ENCODE measurements around the gene NFIB. TPM values are rescaled to one million over a fixed set of nuclear protein-coding genes. Genes with fewer than 3 reads are reported as not detected.

The NFIB gene
- total and polyA plus RNA-seq, 2 donors (not counting 1 experiment from before 2014, with no cell fraction given), result 29.3 to 36.3 TPM

DNA sequence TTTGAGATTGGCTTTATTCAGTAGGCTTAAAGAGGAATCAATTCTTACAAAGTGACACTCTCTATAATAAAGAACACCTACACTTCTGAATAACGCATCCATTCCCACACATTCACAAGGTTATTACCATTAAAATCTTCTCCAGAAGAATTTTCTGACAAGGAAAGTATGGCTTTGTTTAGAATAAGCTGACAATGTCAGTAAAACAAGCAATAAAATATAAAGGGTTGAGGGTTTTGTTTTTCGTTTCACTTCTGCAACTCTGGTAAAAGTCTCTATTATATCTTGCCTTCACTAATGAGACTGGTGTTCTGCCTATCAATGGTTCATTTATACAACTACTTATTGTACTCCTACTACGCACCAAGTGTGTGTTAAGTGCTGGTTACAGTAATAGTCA lies 169.7 kb downstream of the NFIB start:
- Histone ChIP-seq H2AFZ (ENCODE audit: low read length) (no peak overlapping the region), H3K4me2 (ENCODE audit: extremely low read depth, insufficient read depth, low read length) (no peak overlapping the region), H3K9me3 (ENCODE audit: control insufficient read depth, insufficient read depth, low read depth, low read length) (no peaks in the 10 kb centered on the region), H3K9ac (ENCODE audit: insufficient read depth, low read length) (no peak overlapping the region), H4K20me1 (ENCODE audit: control insufficient read depth, extremely low read depth, insufficient read depth, low read length) (no peaks in the 10 kb centered on the region), H3K27me3 (ENCODE audit: control insufficient read depth, insufficient read depth, low read length) (no peaks in the 10 kb centered on the region), H3K4me3 (replicated peaks in 1 of 4; ENCODE audit: control extremely low read depth in 1 of 4, insufficient read depth in 1 of 4, low read depth in 3 of 4, low read length in 4 of 4) (no peak overlapping the region), H3K4me1 (ENCODE audit: control insufficient read depth, extremely low read depth, insufficient read depth, low read length) (no peaks in the 10 kb centered on the region), H3K79me2 (ENCODE audit: control insufficient read depth, insufficient read depth, low read length) (no peaks in the 10 kb centered on the region), H3K36me3 (ENCODE audit: control insufficient read depth, insufficient read depth, low read length) (no peaks in the 10 kb centered on the region), H3K27ac (ENCODE audit: insufficient read depth, low read length) (no peak overlapping the region)
- DNase-seq (ENCODE audit: low read depth in 2 of 2), result no peak
- TF ChIP-seq EZH2 (IDR thresholded peaks at IDR 0.05; ENCODE audit: low read length, missing control alignments), result no peak
- TF ChIP-seq CTCF (conservative IDR thresholded peaks at IDR 0.05 in 1 of 2, IDR thresholded peaks at IDR 0.05 in 1 of 2; ENCODE audit: low read depth in 1 of 2, low read length in 2 of 2), result no peak

GRCh38 chr9:14141699-14142098 lies 172.2 kb downstream of the NFIB start:
- TF ChIP-seq CTCF (conservative IDR thresholded peaks at IDR 0.05 in 1 of 2, IDR thresholded peaks at IDR 0.05 in 1 of 2; ENCODE audit: low read depth in 1 of 2, low read length in 2 of 2) (no peak), EZH2 (IDR thresholded peaks at IDR 0.05; ENCODE audit: low read length, missing control alignments) (no peak)
- H3K27me3 ChIP-seq (ENCODE audit: control insufficient read depth, insufficient read depth, low read length), result no peaks in the 10 kb centered on the region

GRCh38 chr9:14140096-14140697 lies 173.7 kb downstream of the NFIB start:
- Histone ChIP-seq H3K27ac (ENCODE audit: insufficient read depth, low read length) (no peak overlapping the region), H3K4me1 (ENCODE audit: control insufficient read depth, extremely low read depth, insufficient read depth, low read length) (no peaks in the 10 kb centered on the region), H3K79me2 (ENCODE audit: control insufficient read depth, insufficient read depth, low read length) (no peaks in the 10 kb centered on the region), H3K4me3 (replicated peaks in 1 of 4; ENCODE audit: control extremely low read depth in 1 of 4, insufficient read depth in 1 of 4, low read depth in 3 of 4, low read length in 4 of 4) (no peak overlapping the region), H4K20me1 (ENCODE audit: control insufficient read depth, extremely low read depth, insufficient read depth, low read length) (no peaks in the 10 kb centered on the region), H3K27me3 (ENCODE audit: control insufficient read depth, insufficient read depth, low read length) (no peaks in the 10 kb centered on the region), H3K9me3 (ENCODE audit: control insufficient read depth, insufficient read depth, low read depth, low read length) (no peaks in the 10 kb centered on the region), H3K4me2 (ENCODE audit: extremely low read depth, insufficient read depth, low read length) (no peak overlapping the region), H2AFZ (ENCODE audit: low read length) (no peak overlapping the region), H3K36me3 (ENCODE audit: control insufficient read depth, insufficient read depth, low read length) (no peaks in the 10 kb centered on the region), H3K9ac (ENCODE audit: insufficient read depth, low read length) (no peak overlapping the region)
- peak in 1 of 2 donors; percentile 62 for DNase-seq (ENCODE audit: low read depth in 2 of 2)
- no peak for TF ChIP-seq EZH2 (IDR thresholded peaks at IDR 0.05; ENCODE audit: low read length, missing control alignments)
- no peak for TF ChIP-seq CTCF (conservative IDR thresholded peaks at IDR 0.05 in 1 of 2, IDR thresholded peaks at IDR 0.05 in 1 of 2; ENCODE audit: low read depth in 1 of 2, low read length in 2 of 2)

More at GRCh38 chr9:14141699-14142098, 172.2 kb downstream of the NFIB start:
- Histone ChIP-seq H3K4me1 (ENCODE audit: control insufficient read depth, extremely low read depth, insufficient read depth, low read length) (no peaks in the 10 kb centered on the region), H3K27ac (ENCODE audit: insufficient read depth, low read length) (no peak overlapping the region), H4K20me1 (ENCODE audit: control insufficient read depth, extremely low read depth, insufficient read depth, low read length) (no peaks in the 10 kb centered on the region), H3K79me2 (ENCODE audit: control insufficient read depth, insufficient read depth, low read length) (no peaks in the 10 kb centered on the region), H2AFZ (ENCODE audit: low read length) (no peak overlapping the region), H3K4me3 (replicated peaks in 1 of 4; ENCODE audit: control extremely low read depth in 1 of 4, insufficient read depth in 1 of 4, low read depth in 3 of 4, low read length in 4 of 4) (no peak overlapping the region), H3K36me3 (ENCODE audit: control insufficient read depth, insufficient read depth, low read length) (no peaks in the 10 kb centered on the region), H3K4me2 (ENCODE audit: extremely low read depth, insufficient read depth, low read length) (no peak overlapping the region), H3K9ac (ENCODE audit: insufficient read depth, low read length) (no peak overlapping the region), H3K9me3 (ENCODE audit: control insufficient read depth, insufficient read depth, low read depth, low read length) (no peaks in the 10 kb centered on the region)
- DNase-seq (ENCODE audit: low read depth in 2 of 2), result no peak
